VCaP (cell line): ENCODE measurements around the gene F5.
"Not testable (repeated sequence)": the region's sequence is repeated elsewhere in the genome, so short reads cannot be mapped to it uniquely, and the experiment has no call there.

Source experiments
- H3K27ac ChIP-seq: fragments of 450-650 bp; 2 replicates; pipeline ENCODE4 v1.5.1; 2017
- TF ChIP-seq, protein P1 (sequence below): fragments of 450-650 bp; conservative IDR thresholded peaks from 2 replicates; pipeline ENCODE4 v1.5.1; 2017; ENCODE audit warnings: mild to moderate bottlenecking, moderate library complexity

The F5 gene

GRCh38 chr1:169538998-169539871, 47.0 kb downstream of the F5 start:
- no peak overlapping the region for H3K27ac ChIP-seq
- TF ChIP-seq, protein P1, sequence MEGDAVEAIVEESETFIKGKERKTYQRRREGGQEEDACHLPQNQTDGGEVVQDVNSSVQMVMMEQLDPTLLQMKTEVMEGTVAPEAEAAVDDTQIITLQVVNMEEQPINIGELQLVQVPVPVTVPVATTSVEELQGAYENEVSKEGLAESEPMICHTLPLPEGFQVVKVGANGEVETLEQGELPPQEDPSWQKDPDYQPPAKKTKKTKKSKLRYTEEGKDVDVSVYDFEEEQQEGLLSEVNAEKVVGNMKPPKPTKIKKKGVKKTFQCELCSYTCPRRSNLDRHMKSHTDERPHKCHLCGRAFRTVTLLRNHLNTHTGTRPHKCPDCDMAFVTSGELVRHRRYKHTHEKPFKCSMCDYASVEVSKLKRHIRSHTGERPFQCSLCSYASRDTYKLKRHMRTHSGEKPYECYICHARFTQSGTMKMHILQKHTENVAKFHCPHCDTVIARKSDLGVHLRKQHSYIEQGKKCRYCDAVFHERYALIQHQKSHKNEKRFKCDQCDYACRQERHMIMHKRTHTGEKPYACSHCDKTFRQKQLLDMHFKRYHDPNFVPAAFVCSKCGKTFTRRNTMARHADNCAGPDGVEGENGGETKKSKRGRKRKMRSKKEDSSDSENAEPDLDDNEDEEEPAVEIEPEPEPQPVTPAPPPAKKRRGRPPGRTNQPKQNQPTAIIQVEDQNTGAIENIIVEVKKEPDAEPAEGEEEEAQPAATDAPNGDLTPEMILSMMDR = no peak

DNA sequence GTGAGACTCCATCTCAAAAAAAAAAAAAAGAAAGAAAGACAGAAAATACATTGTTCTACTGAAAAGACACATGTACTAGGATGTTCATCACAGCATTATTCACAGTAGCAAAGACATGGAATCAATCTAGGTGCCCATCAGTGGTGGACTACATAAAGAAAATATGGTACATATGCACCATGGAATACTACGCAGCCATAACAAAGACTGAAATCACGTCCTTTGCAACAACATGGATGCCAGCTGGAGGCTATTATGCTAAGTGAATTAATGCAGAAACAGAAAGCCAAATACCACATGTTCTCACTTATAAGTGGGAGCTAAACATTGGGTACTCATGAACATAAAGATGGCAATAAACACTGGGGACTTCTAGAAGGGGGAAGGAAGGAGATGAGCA, 51.6 kb downstream of the F5 start:
- no peak overlapping the region for H3K27ac ChIP-seq
- TF ChIP-seq, protein P1 = no peak

DNA sequence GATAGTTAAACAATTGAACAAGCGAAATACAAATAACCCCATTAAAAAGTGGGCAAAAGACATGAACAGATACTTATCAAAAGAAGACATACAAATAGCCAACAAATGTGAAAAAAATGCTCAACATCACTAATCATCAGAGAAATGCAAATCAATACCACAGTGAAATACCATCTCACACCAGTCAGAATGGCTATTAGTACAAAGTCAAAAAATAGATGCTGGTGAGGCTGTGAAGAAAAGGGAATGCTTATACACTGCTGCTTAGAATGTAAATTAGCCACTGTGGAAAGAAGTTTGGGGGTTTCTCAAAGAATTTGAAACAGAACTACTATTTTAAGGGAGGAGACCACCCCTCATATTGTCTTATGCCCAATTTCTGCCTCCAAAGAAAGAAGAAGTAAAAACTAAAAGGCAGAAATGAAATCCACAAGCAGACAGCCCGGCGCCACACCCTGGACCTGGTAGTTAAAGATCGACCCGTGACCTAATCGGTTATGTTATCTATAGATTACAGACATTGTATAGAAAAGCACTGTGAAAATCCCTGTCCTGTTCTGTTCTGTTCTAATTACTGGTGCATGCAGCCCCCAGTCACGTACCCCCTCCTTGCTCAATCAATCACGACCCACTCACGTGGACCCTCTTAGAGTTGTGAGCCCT, 52.6 kb downstream of the F5 start:
- H3K27ac ChIP-seq = not testable (repeated sequence)

DNA sequence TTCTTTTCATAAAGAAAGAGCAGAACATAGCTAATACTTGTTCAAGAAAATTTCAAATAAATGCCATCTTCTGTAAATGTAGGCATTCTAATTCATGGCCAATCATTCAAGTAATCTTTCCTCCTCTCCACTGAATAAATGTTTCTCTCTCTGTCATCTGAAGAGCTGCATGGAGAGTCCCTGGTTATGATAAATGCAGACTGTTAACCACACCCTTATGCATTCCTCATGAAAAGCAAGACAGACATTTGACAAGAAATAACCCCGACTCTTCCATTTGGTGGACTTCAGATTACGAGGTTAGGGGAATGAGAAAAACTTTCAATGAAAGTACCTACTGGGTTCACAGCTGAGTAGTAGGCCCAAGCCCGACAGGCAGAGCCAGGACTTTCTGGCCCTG, 55.8 kb downstream of the F5 start:
- TF ChIP-seq, protein P1 = no peak
- peak overlapping the region; percentile 94 for H3K27ac ChIP-seq

GRCh38 chr1:169529068-169529642, 57.1 kb downstream of the F5 start:
- peak overlapping the region; percentile 94 for H3K27ac ChIP-seq
- TF ChIP-seq, protein P1 = no peak

- peak overlapping the region; percentile 94 for H3K27ac ChIP-seq
- TF ChIP-seq, protein P1 = no peak
Measured at GRCh38 chr1:169528215-169529067, 57.8 kb downstream of the F5 start.

GRCh38 chr1:169527451-169528214, 58.6 kb downstream of the F5 start:
- TF ChIP-seq, protein P1 = no peak
- H3K27ac ChIP-seq = peak overlapping the region; percentile 94
